Thyroid gland (tissue), 4 donors: ENCODE data around the gene LRP1-AS. TPM values are rescaled to one million over a fixed set of nuclear protein-coding genes. Genes with fewer than 3 reads are reported as not detected.

Experiments
- DNase-seq, 2 donors: peaks; one replicate each; pipeline ENCODE4 v3.0.0-alpha.2; 2019
- H3K27ac ChIP-seq, 3 donors: fragments of 200-600 bp; sonication (generic); 1 replicate in 2 of 3; 2 replicates in 1 of 3; pipeline ENCODE4 v1.5.1; 2016 to 2019; ENCODE audit warnings: mild to moderate bottlenecking in 1 of 3, moderate library complexity in 1 of 3
- H3K27me3 ChIP-seq: fragments of 200-600 bp; sonication (generic); one replicate; pipeline ENCODE4 v1.5.1; 2019
- H3K36me3 ChIP-seq, 2 donors: fragments of 200-600 bp; sonication (generic); one replicate each; pipeline ENCODE4 v1.5.1; 2016 to 2019
- H3K4me1 ChIP-seq, 2 donors: fragments of 200-600 bp; sonication (generic); one replicate each; pipeline ENCODE4 v1.5.1; 2017 to 2019
- H3K4me3 ChIP-seq, 3 donors: fragments of 200-600 bp; sonication (generic); replicated peaks in 1 of 3; 1 replicate in 2 of 3; 2 replicates in 1 of 3; pipeline ENCODE4 v1.5.1; 2016; ENCODE audit warnings: mild to moderate bottlenecking in 1 of 3
- H3K9me3 ChIP-seq: fragments of 200-600 bp; sonication (generic); one replicate; pipeline ENCODE4 v1.5.1; 2017
- CTCF ChIP-seq, 6 experiments: fragments of 200-600 bp in 3 of 6; fragments of 450-650 bp in 3 of 6; sonication (generic) in 3 of 6; IDR thresholded peaks; one replicate each; pipeline ENCODE4 v1.5.1; 2016 to 2019; ENCODE audit warnings: antibody characterized with exemption in 6 of 6, mild to moderate bottlenecking in 2 of 6, inconsistent platforms in 1 of 6, moderate library complexity in 1 of 6
- POLR2A ChIP-seq, 2 donors: fragments of 450-650 bp; IDR thresholded peaks; one replicate each; pipeline ENCODE4 v1.6.1; 2017; ENCODE audit warnings: antibody characterized with exemption in 2 of 2, mild to moderate bottlenecking in 2 of 2, moderate library complexity in 1 of 2
- WGBS, 2 donors: methylation state at CpG; one replicate each; pipeline ENCODE4 v1.1.5; 2017; 5-methylcytosine and 5-hydroxymethylcytosine counted together
- intact Hi-C: fragments of 100-400 bp; cut with DNase I; formaldehyde crosslinking; loops from one replicate; pipeline ENCODE4 v1.15.1; 2023
- total RNA-seq, 4 donors: library from RNA; depleted of rRNA; stranded (reverse); fragments of >200 nt; gene quantifications; one replicate each; pipeline ENCODE4 v1.2.3, GENCODE V29; 2016

Gene LRP1-AS
- total RNA-seq, 4 donors from 2014 or later = not detected

DNA sequence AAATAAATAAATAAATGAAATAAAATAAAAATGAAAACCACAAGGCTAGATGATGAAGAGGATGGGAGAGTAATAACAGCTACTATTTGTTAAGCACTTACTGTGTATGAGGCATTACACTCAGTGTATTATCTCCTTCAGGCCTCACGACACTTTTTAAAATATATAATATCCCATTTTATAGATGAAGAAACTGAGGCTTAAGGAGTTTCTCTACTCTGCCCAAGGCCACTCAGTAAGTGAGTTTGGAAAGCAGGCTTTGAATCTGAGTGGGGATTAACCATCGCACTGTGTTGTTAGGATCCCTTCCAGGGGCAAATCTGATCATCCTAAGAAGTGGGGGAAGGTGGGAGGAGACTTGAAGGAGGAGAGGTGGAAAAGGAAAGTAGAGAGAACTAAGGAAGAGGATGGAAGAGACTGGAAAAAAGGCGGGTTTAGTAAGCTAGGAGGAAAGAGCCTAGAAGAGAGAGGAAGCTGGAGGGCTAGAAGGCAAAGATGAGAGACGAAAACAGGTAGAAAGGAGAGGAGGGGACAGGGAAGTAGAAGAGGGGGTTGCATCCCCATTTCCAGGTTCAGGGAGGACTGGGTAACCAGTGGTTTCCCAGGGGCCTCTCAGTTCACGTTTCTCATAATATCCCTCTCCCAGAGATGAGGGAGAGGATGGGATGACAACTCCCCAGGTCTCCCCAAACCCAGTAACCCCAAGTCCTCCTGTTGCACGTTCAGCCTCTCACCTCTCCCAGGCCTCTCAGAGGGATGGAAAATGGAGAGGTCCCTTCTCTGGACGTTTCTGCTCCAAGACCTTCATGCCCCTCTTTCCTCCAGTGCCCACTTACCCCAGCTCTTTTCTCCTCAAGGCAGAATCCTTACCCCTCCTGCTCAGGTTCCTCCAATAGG, 38.0 kb downstream of the LRP1-AS start:
- no peak for DNase-seq
- peaks cover 15 to 25% of the 10 kb centered on the region in 2 donors for H3K36me3 ChIP-seq
- 56 to 64% methylated on average over 7 of the region's 7 CpGs for WGBS, 2 donors
- H3K27ac ChIP-seq = peak overlapping the region; percentile 96 to 99 (median 99)
- H3K9me3 ChIP-seq = no peaks in the 10 kb centered on the region
- TF ChIP-seq POLR2A (IDR thresholded peaks at IDR 0.05) (no peak), CTCF (IDR thresholded peaks at IDR 0.05) (no peak)
- no peaks in the 10 kb centered on the region for H3K27me3 ChIP-seq
- intact Hi-C loops = loop anchor here (5.0 to 10.0 kb wide), 2 partner anchors 42 to 105 kb away; partner anchors contain the start of gene ZBTB39
- H3K4me1 ChIP-seq = peaks cover 7 to 27% of the 10 kb centered on the region in 2 donors
- H3K4me3 ChIP-seq = peak overlapping the region in 1 of 3 donors; percentile 74

GRCh38 chr12:57107456-57108155, 39.8 kb downstream of the LRP1-AS start:
- Histone ChIP-seq H3K27ac (no peak overlapping the region), H3K27me3 (no peaks in the 10 kb centered on the region), H3K4me3 (no peak overlapping the region), H3K4me1 (peaks cover 7 to 26% of the 10 kb centered on the region in 2 donors), H3K36me3 (peaks cover 20 to 30% of the 10 kb centered on the region in 2 donors), H3K9me3 (no peaks in the 10 kb centered on the region)
- no peak for DNase-seq
- 64 to 76% methylated on average over 7 of the region's 7 CpGs for WGBS, 2 donors
- TF ChIP-seq CTCF (IDR thresholded peaks at IDR 0.05) = no peak
- TF ChIP-seq POLR2A (IDR thresholded peaks at IDR 0.05) = no peak
- intact Hi-C loops = no loop called here

GRCh38 chr12:57106021-57106708, 41.3 kb downstream of the LRP1-AS start:
- H3K9me3 ChIP-seq = no peaks in the 10 kb centered on the region
- TF ChIP-seq CTCF (IDR thresholded peaks at IDR 0.05) (no peak), POLR2A (IDR thresholded peaks at IDR 0.05) (no peak)
- H3K27me3 ChIP-seq = no peaks in the 10 kb centered on the region
- H3K27ac ChIP-seq = no peak overlapping the region
- no peak overlapping the region for H3K4me3 ChIP-seq
- H3K36me3 ChIP-seq = peaks cover 20 to 30% of the 10 kb centered on the region in 2 donors
- no peak for DNase-seq
- 84 to 86% methylated on average over 7 to 9 of the region's 9 CpGs for whole genome bisulfite sequencing, 2 donors
- H3K4me1 ChIP-seq = peaks cover 7 to 23% of the 10 kb centered on the region in 2 donors
- intact Hi-C loops = no loop called here

GRCh38 chr12:57105011-57105753, 42.2 kb downstream of the LRP1-AS start:
- no peak for TF ChIP-seq CTCF (IDR thresholded peaks at IDR 0.05)
- no peak for TF ChIP-seq POLR2A (IDR thresholded peaks at IDR 0.05)
- 93 to 96% methylated on average over 9 to 13 of the region's 14 CpGs for WGBS, 2 donors
- H3K4me3 ChIP-seq = no peak overlapping the region
- intact Hi-C loops = no loop called here
- H3K27me3 ChIP-seq = no peaks in the 10 kb centered on the region
- no peaks in the 10 kb centered on the region for H3K9me3 ChIP-seq
- no peak for DNase-seq
- H3K27ac ChIP-seq = no peak overlapping the region
- peaks cover 7 to 23% of the 10 kb centered on the region in 2 donors for H3K4me1 ChIP-seq
- H3K36me3 ChIP-seq = peaks cover 20 to 30% of the 10 kb centered on the region in 2 donors
